Suprapubic skin (tissue), 4 donors: ENCODE measurements around the gene LILRA6.

Experiments
- CTCF ChIP-seq, 2 donors: fragments of 200-600 bp in 1 of 2; fragments of 450-650 bp in 1 of 2; sonication (generic) in 1 of 2; IDR thresholded peaks; one replicate each; pipeline ENCODE4 v1.5.1; 2016 to 2019; ENCODE audit warnings: antibody characterized with exemption in 2 of 2, mild to moderate bottlenecking in 1 of 2, moderate library complexity in 1 of 2
- POLR2A ChIP-seq, 2 donors: fragments of 450-650 bp; IDR thresholded peaks; one replicate each; pipeline ENCODE4 v1.6.1; 2017; ENCODE audit warnings: antibody characterized with exemption in 2 of 2, mild to moderate bottlenecking in 2 of 2, moderate library complexity in 2 of 2
- POLR2AphosphoS5 ChIP-seq, 3 donors: sonication (generic); formaldehyde crosslinking; IDR thresholded peaks; one replicate each; pipeline ENCODE4 v1.6.1; 2017; ENCODE audit warnings: antibody characterized with exemption in 3 of 3

- no peak for TF ChIP-seq CTCF (IDR thresholded peaks at IDR 0.05)
- no peak for TF ChIP-seq POLR2AphosphoS5 (IDR thresholded peaks at IDR 0.05)
- TF ChIP-seq POLR2A (IDR thresholded peaks at IDR 0.05): no peak
Measured at GRCh38 chr19:54256250-54257115, 13.9 kb upstream of the LILRA6 start.
